AG04450 (cell line): Measurements from ENCODE around the gene SNAPC4. TPM values are rescaled to one million over a fixed set of nuclear protein-coding genes. Genes with fewer than 3 reads are reported as not detected.

ENCODE experiments used
- CTCF ChIA-PET: fragments of 300-600, 350-600 bp; formaldehyde crosslinking; extraction: SDS; loops from one replicate; lab custom pipeline; 2022; ENCODE audit warnings: antibody characterized with exemption, inconsistent platforms; lab: Charles Lee
- POLR2A ChIA-PET: fragments of 350-600 bp; formaldehyde crosslinking; extraction: SDS; loops from one replicate; lab custom pipeline; 2021; ENCODE audit warnings: antibody characterized with exemption, inconsistent platforms; lab: Yijun Ruan, JAX
- DNase-seq: peaks from one replicate; pipeline ENCODE4 v3.0.0-alpha.2; 2011; ENCODE audit warnings: low read depth, low spot score
- H3K27ac ChIP-seq: one replicate; pipeline ENCODE4 v1.5.1; 2012; ENCODE audit warnings: low read depth, low read length, control low read depth
- H3K27me3 ChIP-seq: one replicate; pipeline ENCODE4 v1.6.0; 2012; ENCODE audit warnings: low read length; ENCODE audit not compliant: control insufficient read depth, insufficient read depth
- H3K4me3 ChIP-seq: 2 replicates; pipeline ENCODE4 v1.5.1; 2011; ENCODE audit warnings: mild to moderate bottlenecking, low read depth, low read length, control low read depth
- H3K9me3 ChIP-seq: 2 replicates; pipeline ENCODE4 v1.5.1; 2012; ENCODE audit warnings: low read length; ENCODE audit not compliant: control insufficient read depth, insufficient read depth
- CTCF ChIP-seq: IDR thresholded peaks from 2 replicates; pipeline ENCODE4 v1.5.1; 2011; ENCODE audit warnings: low read depth, low read length, control low read depth, inconsistent platforms
- polyA plus RNA-seq: library from polyadenylated mRNA; depleted of rRNA; stranded (reverse); fragments of >200 nt; gene quantifications from 2 replicates; pipeline ENCODE4 v1.2.3, GENCODE V29; 2011

Gene SNAPC4
- polyA plus RNA-seq, 1 experiment, result 2.2 TPM

GRCh38 chr9:136363106-136363948, 36.6 kb downstream of the SNAPC4 start, which contains the start of gene DNLZ:
DNLZ (minus strand) TSS chr9:136363744; CDS start chr9:136363714, 30 bp downstream.
- POLR2A ChIA-PET, result interaction anchor here (0.6 to 3.9 kb wide), 14 partner anchors 9 to 52 kb away, joined by 3 to 22 read pairs (median 4); partner anchors contain the start of genes ENTR1 and PMPCA
- DNase-seq, result peak; percentile 86
- peaks cover 9% of the 10 kb centered on the region; the same call in 1 of the 2 replicates for H3K9me3 ChIP-seq
- TF ChIP-seq CTCF, result peak; percentile 81
- peak within 1 kb of the TSS; percentile 72 for H3K4me3 ChIP-seq
- CTCF ChIA-PET, result interaction anchor here (0.6 to 3.4 kb wide), 13 partner anchors 9 to 61 kb away, joined by 3 to 25 read pairs (median 3); no protein-coding TSS in a partner anchor
- no peaks in the 10 kb centered on the region for H3K27me3 ChIP-seq
- peak within 1 kb of the TSS; percentile 65 for H3K27ac ChIP-seq

GRCh38 chr9:136362450-136362784, 37.6 kb downstream of the SNAPC4 start:
- CTCF ChIA-PET, result interaction anchor here (0.6 to 3.4 kb wide), 7 partner anchors 8 to 57 kb away, joined by 3 to 25 read pairs (median 5); no protein-coding TSS in a partner anchor
- DNase-seq, result no peak
- H3K4me3 ChIP-seq, result no peak overlapping the region
- H3K27me3 ChIP-seq, result no peaks in the 10 kb centered on the region
- peak overlapping the region; percentile 39 for H3K27ac ChIP-seq
- TF ChIP-seq CTCF, result no peak
- POLR2A ChIA-PET, result interaction anchor here (0.6 to 3.9 kb wide), 13 partner anchors 8 to 49 kb away, joined by 3 to 22 read pairs (median 4); partner anchors contain the start of genes ENTR1 and PMPCA
- H3K9me3 ChIP-seq, result peaks cover 9% of the 10 kb centered on the region; the same call in 1 of the 2 replicates

- CTCF ChIA-PET, result interaction anchor here (1.4 to 3.4 kb wide), 2 partner anchors 22 to 49 kb away, joined by 5 to 25 read pairs; no protein-coding TSS in a partner anchor
- DNase-seq, result no peak
- peak overlapping the region; percentile 77 for H3K27ac ChIP-seq
- H3K4me3 ChIP-seq, result no peak overlapping the region
- TF ChIP-seq CTCF, result no peak
- H3K27me3 ChIP-seq, result no peaks in the 10 kb centered on the region
- POLR2A ChIA-PET, result interaction anchor here (1.2 to 3.9 kb wide), 4 partner anchors 11 to 48 kb away, joined by 3 to 22 read pairs (median 8); partner anchors contain the start of genes ENTR1 and PMPCA
- H3K9me3 ChIP-seq, result peaks cover 9% of the 10 kb centered on the region; the same call in 1 of the 2 replicates
These were observed 38.1 kb downstream of the SNAPC4 start for GRCh38 chr9:136361754-136362449.

GRCh38 chr9:136361047-136361753, 38.8 kb downstream of the SNAPC4 start:
- CTCF ChIA-PET, result interaction anchor here (3.4 kb wide), 1 partner anchor 48 kb away, joined by 25 read pairs; no protein-coding TSS in a partner anchor
- DNase-seq, result peak; percentile 24
- Histone ChIP-seq H3K27me3 (no peaks in the 10 kb centered on the region), H3K9me3 (peaks cover 9% of the 10 kb centered on the region; the same call in 1 of the 2 replicates), H3K4me3 (no peak overlapping the region), H3K27ac (peak overlapping the region; percentile 77)
- no peak for TF ChIP-seq CTCF
- POLR2A ChIA-PET, result interaction anchor here (3.9 kb wide), 1 partner anchor 11 kb away, joined by 22 read pairs; no protein-coding TSS in a partner anchor
